ENCODE data around the gene MCF2L. TPM values are rescaled to one million over a fixed set of nuclear protein-coding genes. Genes with fewer than 3 reads are reported as not detected.

Gene MCF2L
- total RNA-seq, 1 experiment from 2014 or later = 5.9 TPM

- Histone ChIP-seq H3K79me2 (ENCODE audit: low read length) (no peaks in the 10 kb centered on the region), H2AFZ (ENCODE audit: low read length) (no peak overlapping the region), H3K36me3 (ENCODE audit: low read depth, low read length) (no peaks in the 10 kb centered on the region), H3K4me3 (ENCODE audit: low read length) (no peak overlapping the region), H3K9ac (ENCODE audit: low read length) (no peak overlapping the region), H3K9me2 (replicated peaks; ENCODE audit: low read length) (no peaks in the 10 kb centered on the region), H4K20me1 (ENCODE audit: low read length) (no peaks in the 10 kb centered on the region), H3K4me2 (ENCODE audit: low read length) (no peak overlapping the region), H3K4me1 (ENCODE audit: insufficient read depth, low read length) (peaks cover 11% of the 10 kb centered on the region), H3F3A (ENCODE audit: low read length, unreplicated experiment) (no peaks in the 10 kb centered on the region), H3K27me3 (ENCODE audit: low read length) (no peaks in the 10 kb centered on the region), H3K27ac (ENCODE audit: low read length) (no peak overlapping the region), H3K9me3 (ENCODE audit: low read length) (no peaks in the 10 kb centered on the region)
- DNase-seq (no peak), ATAC-seq (no peak)
- CTCF ChIA-PET = interaction anchor here (0.6 kb wide), 1 partner anchor 10 kb away, joined by 3 read pairs; no protein-coding TSS in a partner anchor
- POLR2A ChIA-PET (ENCODE audit: unreplicated experiment) = no interaction called here
- intact Hi-C loops (cut with micrococcal nuclease) = no loop called here
- BruUV-seq (replicated peaks) = no TSS peak
- TF ChIP-seq EZH2 (IDR thresholded peaks at IDR 0.05; ENCODE audit: low read length, unreplicated experiment) (no peak), CTCF (conservative IDR thresholded peaks at IDR 0.05; ENCODE audit: low read depth, low read length) (no peak), EZH2phosphoT487 (IDR thresholded peaks at IDR 0.05; ENCODE audit: borderline replicate concordance, low read length) (no peak)
Observed at GRCh38 chr13:113018676-113019465, 49.9 kb downstream of the MCF2L start.

- no peaks in the 10 kb centered on the region for H3K27me3 ChIP-seq (ENCODE audit: low read length)
- H3K79me2 ChIP-seq (ENCODE audit: low read length) = no peaks in the 10 kb centered on the region
- no peak overlapping the region for H3K27ac ChIP-seq (ENCODE audit: low read length)
- no peak for TF ChIP-seq EZH2 (IDR thresholded peaks at IDR 0.05; ENCODE audit: low read length, unreplicated experiment)
- no peak for TF ChIP-seq CTCF (conservative IDR thresholded peaks at IDR 0.05; ENCODE audit: low read depth, low read length)
- H2AFZ ChIP-seq (ENCODE audit: low read length) = no peak overlapping the region
- no TSS peak for BruUV-seq (replicated peaks)
- ChIA-PET CTCF (no interaction called here), POLR2A (ENCODE audit: unreplicated experiment) (no interaction called here)
- H3K4me1 ChIP-seq (ENCODE audit: insufficient read depth, low read length) = no peaks in the 10 kb centered on the region
- intact Hi-C loops (cut with micrococcal nuclease) = no loop called here
- DNase-seq (no peak), ATAC-seq (no peak)
- no peak overlapping the region for H3K4me3 ChIP-seq (ENCODE audit: low read length)
- no peaks in the 10 kb centered on the region for H3K9me3 ChIP-seq (ENCODE audit: low read length)
- no peak overlapping the region for H3K4me2 ChIP-seq (ENCODE audit: low read length)
- H3K36me3 ChIP-seq (ENCODE audit: low read depth, low read length) = no peaks in the 10 kb centered on the region
- no peaks in the 10 kb centered on the region for H4K20me1 ChIP-seq (ENCODE audit: low read length)
- no peaks in the 10 kb centered on the region for H3K9me2 ChIP-seq (replicated peaks; ENCODE audit: low read length)
- H3F3A ChIP-seq (ENCODE audit: low read length, unreplicated experiment) = no peaks in the 10 kb centered on the region
- no peak overlapping the region for H3K9ac ChIP-seq (ENCODE audit: low read length)
Observed at GRCh38 chr13:113020323-113021080, 51.5 kb downstream of the MCF2L start.

- Histone ChIP-seq H3K9ac (ENCODE audit: low read length) (no peak overlapping the region), H3K9me2 (replicated peaks; ENCODE audit: low read length) (no peaks in the 10 kb centered on the region), H3K27ac (ENCODE audit: low read length) (no peak overlapping the region), H3K27me3 (ENCODE audit: low read length) (no peaks in the 10 kb centered on the region), H2AFZ (ENCODE audit: low read length) (no peak overlapping the region), H3F3A (ENCODE audit: low read length, unreplicated experiment) (no peaks in the 10 kb centered on the region), H3K4me2 (ENCODE audit: low read length) (no peak overlapping the region), H4K20me1 (ENCODE audit: low read length) (no peaks in the 10 kb centered on the region), H3K4me3 (ENCODE audit: low read length) (no peak overlapping the region), H3K79me2 (ENCODE audit: low read length) (no peaks in the 10 kb centered on the region), H3K36me3 (ENCODE audit: low read depth, low read length) (no peaks in the 10 kb centered on the region), H3K4me1 (ENCODE audit: insufficient read depth, low read length) (no peaks in the 10 kb centered on the region), H3K9me3 (ENCODE audit: low read length) (no peaks in the 10 kb centered on the region)
- no peak for ATAC-seq
- intact Hi-C loops (cut with micrococcal nuclease) = no loop called here
- DNase-seq = no peak
- CTCF ChIA-PET = no interaction called here
- TF ChIP-seq EZH2phosphoT487 (IDR thresholded peaks at IDR 0.05; ENCODE audit: borderline replicate concordance, low read length) = no peak
- TF ChIP-seq CTCF (conservative IDR thresholded peaks at IDR 0.05; ENCODE audit: low read depth, low read length) = no peak
- no peak for TF ChIP-seq EZH2 (IDR thresholded peaks at IDR 0.05; ENCODE audit: low read length, unreplicated experiment)
- POLR2A ChIA-PET (ENCODE audit: unreplicated experiment) = no interaction called here
- no TSS peak for BruUV-seq (replicated peaks)
Observed at GRCh38 chr13:113021391-113021790, 52.4 kb downstream of the MCF2L start.
